Measurements from ENCODE around the gene C3orf33.
"Not testable (repeated sequence)": the region's sequence is repeated elsewhere in the genome, so short reads cannot be mapped to it uniquely, and the experiment has no call there.

Gene C3orf33

GRCh38 chr3:155846119-155846518 lies 40.0 kb upstream of the C3orf33 start:
- TF ChIP-seq CTCF (conservative IDR thresholded peaks at IDR 0.05; ENCODE audit: low read depth, low read length), result no peak
- no peak for DNase-seq (ENCODE audit: low read depth)
- H3K4me3 ChIP-seq (ENCODE audit: low read depth, low read length), result no peak overlapping the region

- H3K4me3 ChIP-seq (ENCODE audit: low read depth, low read length), result no peak overlapping the region
- no peak for DNase-seq (ENCODE audit: low read depth)
- no peak for TF ChIP-seq CTCF (conservative IDR thresholded peaks at IDR 0.05; ENCODE audit: low read depth, low read length)
Observed at GRCh38 chr3:155843569-155843968, 37.5 kb upstream of the C3orf33 start.

GRCh38 chr3:155835341-155836071 lies 29.4 kb upstream of the C3orf33 start:
- no peak for TF ChIP-seq CTCF (conservative IDR thresholded peaks at IDR 0.05; ENCODE audit: low read depth, low read length)
- no peak overlapping the region for H3K4me3 ChIP-seq (ENCODE audit: low read depth, low read length)
- DNase-seq (ENCODE audit: low read depth), result no peak

- H3K4me3 ChIP-seq (ENCODE audit: low read depth, low read length); DNase-seq (ENCODE audit: low read depth): not testable (repeated sequence)
Observed at GRCh38 chr3:155828490-155829098, 22.5 kb upstream of the C3orf33 start.

- DNase-seq (ENCODE audit: low read depth), result no peak
- no peak for TF ChIP-seq CTCF (conservative IDR thresholded peaks at IDR 0.05; ENCODE audit: low read depth, low read length)
- H3K4me3 ChIP-seq (ENCODE audit: low read depth, low read length), result no peak overlapping the region
Observed at GRCh38 chr3:155815030-155815545, 9.0 kb upstream of the C3orf33 start.

GRCh38 chr3:155813224-155813623 lies 7.1 kb upstream of the C3orf33 start:
- not testable (repeated sequence) for DNase-seq (ENCODE audit: low read depth); H3K4me3 ChIP-seq (ENCODE audit: low read depth, low read length)

- peak; percentile 5 for DNase-seq (ENCODE audit: low read depth)
- no peak for TF ChIP-seq CTCF (conservative IDR thresholded peaks at IDR 0.05; ENCODE audit: low read depth, low read length)
Observed at GRCh38 chr3:155809181-155809580, 3.1 kb upstream of the C3orf33 start.

GRCh38 chr3:155807823-155808222 lies 1.7 kb upstream of the C3orf33 start:
- H3K4me3 ChIP-seq (ENCODE audit: low read depth, low read length), result no peak overlapping the region
- peak; percentile 24 for DNase-seq (ENCODE audit: low read depth)
- TF ChIP-seq CTCF (conservative IDR thresholded peaks at IDR 0.05; ENCODE audit: low read depth, low read length), result no peak

More at GRCh38 chr3:155809181-155809580, 3.1 kb upstream of the C3orf33 start:
- H3K4me3 ChIP-seq (ENCODE audit: low read depth, low read length), result no peak overlapping the region
